GM23248 (cell line): ENCODE data around the gene TGIF1.

ENCODE experiments used
- EZH2 ChIP-seq: fragments of 200-600 bp; sonication (generic); IDR thresholded peaks from 2 replicates; pipeline ENCODE4 v1.6.1; 2018; ENCODE audit warnings: antibody characterized with exemption, mild to moderate bottlenecking; ENCODE audit not compliant: insufficient read depth, poor library complexity, severe bottlenecking
- EZH2phosphoT487 ChIP-seq: fragments of 200-600 bp; sonication (generic); IDR thresholded peaks from 2 replicates; pipeline ENCODE4 v1.6.1; 2018; ENCODE audit warnings: antibody characterized with exemption, moderate library complexity, mild to moderate bottlenecking, low read depth; ENCODE audit not compliant: insufficient read depth

DNA sequence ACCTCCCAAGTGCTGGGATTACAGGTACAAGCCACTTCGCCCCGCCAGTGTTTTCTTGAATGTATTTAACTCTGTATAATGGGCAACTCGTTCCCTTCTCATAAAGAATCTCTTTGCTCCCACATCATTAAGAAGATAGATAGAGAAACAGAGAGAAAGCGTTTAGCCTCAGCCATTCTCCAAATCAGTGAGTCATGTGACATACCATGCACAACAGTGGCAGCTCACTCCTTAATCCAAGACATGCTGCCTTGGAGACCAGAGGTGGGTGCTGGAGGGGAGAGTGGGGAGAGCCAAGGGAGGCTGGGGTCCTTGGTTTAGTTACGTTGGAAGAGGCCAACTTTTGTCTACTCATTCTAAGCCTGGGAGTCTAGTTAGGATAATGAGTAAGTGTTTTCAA lies 54.7 kb downstream of the TGIF1 start:
- TF ChIP-seq EZH2: no peak
- no peak for TF ChIP-seq EZH2phosphoT487
